H1 (cell line): Measurements from ENCODE around the gene ARHGAP22. TPM values are rescaled to one million over a fixed set of nuclear protein-coding genes. Genes with fewer than 3 reads are reported as not detected.

ENCODE experiments used
- CTCF ChIP-seq, 3 experiments: IDR thresholded peaks; 1 replicate in 2 of 3; 2 replicates in 1 of 3; pipeline versions ENCODE4 v1.5.1 to v1.6.1; 2011; ENCODE audit warnings: low read length in 3 of 3, mild to moderate bottlenecking in 3 of 3, inconsistent platforms in 2 of 3, low read depth in 1 of 3, moderate library complexity in 1 of 3; ENCODE audit not compliant: insufficient read depth in 1 of 3; ENCODE audit errors: control extremely low read depth in 1 of 3
- polyA plus RNA-seq, 7 experiments: library from polyadenylated mRNA; depleted of rRNA in 3 of 7; stranded (reverse) in 5 of 7; unstranded in 2 of 7; fragments of >200 nt in 5 of 7; fragments of 200-250 nt in 2 of 7; gene quantifications; 1 replicate in 5 of 7; 2 replicates in 1 of 7; 4 replicates in 1 of 7; pipeline versions ENCODE4 v1.2.1 to v1.2.3, GENCODE V29; 2011 to 2013; ENCODE audit warnings: missing spikeins in 2 of 7, mixed read lengths in 2 of 7
- total RNA-seq: library from RNA; stranded (reverse); fragmentation: NEBNext Ultra II Directional; extraction: Animal tissue kit (Norgen Biotek cat#: 25700); gene quantifications from 2 replicates; pipeline ENCODE4 v1.2.1, GENCODE V29; 2021

ARHGAP22 gene
- total and polyA plus RNA-seq, 2 of the 8 experiments (the other 6 are each of a cell fraction or from before 2014, with no cell fraction given), result 3.6 to 11.2 TPM

- no peak for TF ChIP-seq CTCF (IDR thresholded peaks at IDR 0.05; ENCODE audit: control extremely low read depth in 1 of 3, insufficient read depth in 1 of 3, low read depth in 1 of 3, low read length in 3 of 3)
- TF ChIP-seq, all 59 proteins: peak for 0
Measured at GRCh38 chr10:48446785-48447184, 158.1 kb downstream of the ARHGAP22 start (continued).
